ENCODE data around the gene PSMF1. TPM values are rescaled to one million over a fixed set of nuclear protein-coding genes. Genes with fewer than 3 reads are reported as not detected.

The PSMF1 gene
- total RNA-seq = 17.2 TPM

GRCh38 chr20:1118336-1119127 is at the start of gene PSMF1:
Gene PSMF1 (plus strand): TSS chr20:1118602. CDS start chr20:1118774, 172 bp downstream.
- Histone ChIP-seq H3K4me3 (ENCODE audit: low read length in 3 of 3) (peak within 1 kb of the TSS; percentile 95 to 99 (median 98)), H3K9ac (ENCODE audit: low read depth in 1 of 3, low read length in 3 of 3) (peak within 1 kb of the TSS; percentile 93 to 98 (median 94)), H3K36me3 (ENCODE audit: control insufficient read depth in 3 of 3, insufficient read depth in 3 of 3, low read length in 3 of 3) (peaks cover 3 to 7% (median 6%) of the 10 kb centered on the region in 3 donors), H3K9me3 (ENCODE audit: control insufficient read depth in 3 of 3, low read length in 3 of 3) (no peaks in the 10 kb centered on the region), H3K4me1 (ENCODE audit: control insufficient read depth in 3 of 3, insufficient read depth in 3 of 3, low read length in 3 of 3) (peaks cover 47 to 59% (median 49%) of the 10 kb centered on the region in 3 donors), H3K27ac (ENCODE audit: low read depth, low read length) (peak within 1 kb of the TSS; percentile 64), H3K27me3 (ENCODE audit: control insufficient read depth in 3 of 3, insufficient read depth in 3 of 3, low read length in 3 of 3) (no peaks in the 10 kb centered on the region)

GRCh38 chr20:1072258-1072657 is 46.1 kb upstream of the PSMF1 start:
- H3K4me3 ChIP-seq (ENCODE audit: low read length in 3 of 3) = no peak overlapping the region
- no peaks in the 10 kb centered on the region for H3K36me3 ChIP-seq (ENCODE audit: control insufficient read depth in 3 of 3, insufficient read depth in 3 of 3, low read length in 3 of 3)
- H3K27ac ChIP-seq (ENCODE audit: low read depth, low read length) = no peak overlapping the region
- no peaks in the 10 kb centered on the region for H3K9me3 ChIP-seq (ENCODE audit: control insufficient read depth in 3 of 3, low read length in 3 of 3)
- H3K9ac ChIP-seq (ENCODE audit: low read depth in 1 of 3, low read length in 3 of 3) = no peak overlapping the region
- H3K4me1 ChIP-seq (ENCODE audit: control insufficient read depth in 3 of 3, insufficient read depth in 3 of 3, low read length in 3 of 3) = no peaks in the 10 kb centered on the region
- H3K27me3 ChIP-seq (ENCODE audit: control insufficient read depth in 3 of 3, insufficient read depth in 3 of 3, low read length in 3 of 3) = no peaks in the 10 kb centered on the region

GRCh38 chr20:1075616-1076015 is 42.8 kb upstream of the PSMF1 start:
- no peaks in the 10 kb centered on the region for H3K36me3 ChIP-seq (ENCODE audit: control insufficient read depth in 3 of 3, insufficient read depth in 3 of 3, low read length in 3 of 3)
- H3K27ac ChIP-seq (ENCODE audit: low read depth, low read length) = no peak overlapping the region
- H3K4me1 ChIP-seq (ENCODE audit: control insufficient read depth in 3 of 3, insufficient read depth in 3 of 3, low read length in 3 of 3) = no peaks in the 10 kb centered on the region
- H3K4me3 ChIP-seq (ENCODE audit: low read length in 3 of 3) = no peak overlapping the region
- H3K27me3 ChIP-seq (ENCODE audit: control insufficient read depth in 3 of 3, insufficient read depth in 3 of 3, low read length in 3 of 3) = no peaks in the 10 kb centered on the region
- H3K9me3 ChIP-seq (ENCODE audit: control insufficient read depth in 3 of 3, low read length in 3 of 3) = no peaks in the 10 kb centered on the region
- H3K9ac ChIP-seq (ENCODE audit: low read depth in 1 of 3, low read length in 3 of 3) = no peak overlapping the region

- H3K9me3 ChIP-seq (ENCODE audit: control insufficient read depth in 3 of 3, low read length in 3 of 3) = no peaks in the 10 kb centered on the region
- no peak overlapping the region for H3K27ac ChIP-seq (ENCODE audit: low read depth, low read length)
- H3K27me3 ChIP-seq (ENCODE audit: control insufficient read depth in 3 of 3, insufficient read depth in 3 of 3, low read length in 3 of 3) = no peaks in the 10 kb centered on the region
- no peaks in the 10 kb centered on the region for H3K4me1 ChIP-seq (ENCODE audit: control insufficient read depth in 3 of 3, insufficient read depth in 3 of 3, low read length in 3 of 3)
- no peaks in the 10 kb centered on the region for H3K36me3 ChIP-seq (ENCODE audit: control insufficient read depth in 3 of 3, insufficient read depth in 3 of 3, low read length in 3 of 3)
- no peak overlapping the region for H3K4me3 ChIP-seq (ENCODE audit: low read length in 3 of 3)
- no peak overlapping the region for H3K9ac ChIP-seq (ENCODE audit: low read depth in 1 of 3, low read length in 3 of 3)
These were observed 36.5 kb upstream of the PSMF1 start for GRCh38 chr20:1081891-1082290.

GRCh38 chr20:1083431-1084080 is 34.8 kb upstream of the PSMF1 start:
- Histone ChIP-seq H3K9me3 (ENCODE audit: control insufficient read depth in 3 of 3, low read length in 3 of 3) (no peaks in the 10 kb centered on the region), H3K27me3 (ENCODE audit: control insufficient read depth in 3 of 3, insufficient read depth in 3 of 3, low read length in 3 of 3) (no peaks in the 10 kb centered on the region), H3K9ac (ENCODE audit: low read depth in 1 of 3, low read length in 3 of 3) (no peak overlapping the region), H3K4me1 (ENCODE audit: control insufficient read depth in 3 of 3, insufficient read depth in 3 of 3, low read length in 3 of 3) (no peaks in the 10 kb centered on the region), H3K36me3 (ENCODE audit: control insufficient read depth in 3 of 3, insufficient read depth in 3 of 3, low read length in 3 of 3) (no peaks in the 10 kb centered on the region), H3K27ac (ENCODE audit: low read depth, low read length) (no peak overlapping the region), H3K4me3 (ENCODE audit: low read length in 3 of 3) (no peak overlapping the region)

- H3K27ac ChIP-seq (ENCODE audit: low read depth, low read length) = no peak overlapping the region
- no peaks in the 10 kb centered on the region for H3K36me3 ChIP-seq (ENCODE audit: control insufficient read depth in 3 of 3, insufficient read depth in 3 of 3, low read length in 3 of 3)
- H3K4me3 ChIP-seq (ENCODE audit: low read length in 3 of 3) = no peak overlapping the region
- no peaks in the 10 kb centered on the region for H3K4me1 ChIP-seq (ENCODE audit: control insufficient read depth in 3 of 3, insufficient read depth in 3 of 3, low read length in 3 of 3)
- H3K9ac ChIP-seq (ENCODE audit: low read depth in 1 of 3, low read length in 3 of 3) = no peak overlapping the region
- H3K9me3 ChIP-seq (ENCODE audit: control insufficient read depth in 3 of 3, low read length in 3 of 3) = peaks cover 0 to 2% (median 0%) of the 10 kb centered on the region in 3 donors
- no peaks in the 10 kb centered on the region for H3K27me3 ChIP-seq (ENCODE audit: control insufficient read depth in 3 of 3, insufficient read depth in 3 of 3, low read length in 3 of 3)
These were observed 32.7 kb upstream of the PSMF1 start for GRCh38 chr20:1085492-1086276.

GRCh38 chr20:1086277-1087213 is 31.9 kb upstream of the PSMF1 start:
- Histone ChIP-seq H3K9ac (ENCODE audit: low read depth in 1 of 3, low read length in 3 of 3) (no peak overlapping the region), H3K4me1 (ENCODE audit: control insufficient read depth in 3 of 3, insufficient read depth in 3 of 3, low read length in 3 of 3) (no peaks in the 10 kb centered on the region), H3K9me3 (ENCODE audit: control insufficient read depth in 3 of 3, low read length in 3 of 3) (peaks cover 0 to 2% (median 0%) of the 10 kb centered on the region in 3 donors), H3K27ac (ENCODE audit: low read depth, low read length) (no peak overlapping the region), H3K27me3 (ENCODE audit: control insufficient read depth in 3 of 3, insufficient read depth in 3 of 3, low read length in 3 of 3) (no peaks in the 10 kb centered on the region), H3K4me3 (ENCODE audit: low read length in 3 of 3) (no peak overlapping the region), H3K36me3 (ENCODE audit: control insufficient read depth in 3 of 3, insufficient read depth in 3 of 3, low read length in 3 of 3) (no peaks in the 10 kb centered on the region)

- H3K27me3 ChIP-seq (ENCODE audit: control insufficient read depth in 3 of 3, insufficient read depth in 3 of 3, low read length in 3 of 3) = no peaks in the 10 kb centered on the region
- no peak overlapping the region for H3K4me3 ChIP-seq (ENCODE audit: low read length in 3 of 3)
- H3K4me1 ChIP-seq (ENCODE audit: control insufficient read depth in 3 of 3, insufficient read depth in 3 of 3, low read length in 3 of 3) = no peaks in the 10 kb centered on the region
- H3K36me3 ChIP-seq (ENCODE audit: control insufficient read depth in 3 of 3, insufficient read depth in 3 of 3, low read length in 3 of 3) = no peaks in the 10 kb centered on the region
- H3K9ac ChIP-seq (ENCODE audit: low read depth in 1 of 3, low read length in 3 of 3) = no peak overlapping the region
- no peak overlapping the region for H3K27ac ChIP-seq (ENCODE audit: low read depth, low read length)
- H3K9me3 ChIP-seq (ENCODE audit: control insufficient read depth in 3 of 3, low read length in 3 of 3) = peaks cover 0 to 2% (median 0%) of the 10 kb centered on the region in 3 donors
These were observed 31.0 kb upstream of the PSMF1 start for GRCh38 chr20:1087311-1087905.

- H3K9me3 ChIP-seq (ENCODE audit: control insufficient read depth in 3 of 3, low read length in 3 of 3) = no peaks in the 10 kb centered on the region
- no peak overlapping the region for H3K27ac ChIP-seq (ENCODE audit: low read depth, low read length)
- no peak overlapping the region for H3K9ac ChIP-seq (ENCODE audit: low read depth in 1 of 3, low read length in 3 of 3)
- no peak overlapping the region for H3K4me3 ChIP-seq (ENCODE audit: low read length in 3 of 3)
- H3K27me3 ChIP-seq (ENCODE audit: control insufficient read depth in 3 of 3, insufficient read depth in 3 of 3, low read length in 3 of 3) = no peaks in the 10 kb centered on the region
- no peaks in the 10 kb centered on the region for H3K4me1 ChIP-seq (ENCODE audit: control insufficient read depth in 3 of 3, insufficient read depth in 3 of 3, low read length in 3 of 3)
- no peaks in the 10 kb centered on the region for H3K36me3 ChIP-seq (ENCODE audit: control insufficient read depth in 3 of 3, insufficient read depth in 3 of 3, low read length in 3 of 3)
These were observed 23.7 kb upstream of the PSMF1 start for GRCh38 chr20:1094751-1095150.

Measured in skeletal muscle tissue (tissue), 4 donors.